HG03565 (cell line): ENCODE results near the gene PLCL1.

ENCODE experiments used
- ATAC-seq: cut with Tn5 transposase; IDR thresholded peaks from one replicate; pipeline ENCODE4 v1.9.1; 2021; ENCODE audit warnings: mild to moderate bottlenecking, moderate library complexity; ENCODE audit not compliant: unreplicated experiment

PLCL1 gene

DNA sequence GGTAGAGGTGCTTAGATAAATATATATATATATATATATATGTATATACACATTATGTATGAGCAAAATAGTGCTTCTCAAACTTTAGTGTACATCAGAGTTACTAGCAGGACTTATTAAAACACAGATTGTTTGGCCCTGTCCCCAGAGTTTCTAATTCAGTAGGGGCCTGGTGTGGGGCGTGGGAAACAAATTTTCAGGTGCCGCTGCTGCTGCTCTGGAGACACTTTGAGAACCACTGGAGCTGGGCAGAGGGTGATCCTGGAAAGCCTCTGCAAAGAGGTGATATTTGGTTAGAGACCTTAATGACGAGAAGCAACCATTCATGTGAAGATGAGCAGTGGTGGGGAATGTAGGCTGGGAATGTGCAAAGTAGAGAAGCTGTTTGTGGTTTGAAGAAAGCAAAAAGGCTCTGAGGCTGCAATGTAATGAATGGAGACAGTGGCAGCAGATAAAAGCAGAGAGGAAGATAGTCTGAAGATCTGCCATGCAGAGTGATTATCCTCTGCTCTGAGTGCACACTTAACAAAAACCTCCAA, 142.9 kb downstream of the PLCL1 start:
- ATAC-seq: no peak

DNA sequence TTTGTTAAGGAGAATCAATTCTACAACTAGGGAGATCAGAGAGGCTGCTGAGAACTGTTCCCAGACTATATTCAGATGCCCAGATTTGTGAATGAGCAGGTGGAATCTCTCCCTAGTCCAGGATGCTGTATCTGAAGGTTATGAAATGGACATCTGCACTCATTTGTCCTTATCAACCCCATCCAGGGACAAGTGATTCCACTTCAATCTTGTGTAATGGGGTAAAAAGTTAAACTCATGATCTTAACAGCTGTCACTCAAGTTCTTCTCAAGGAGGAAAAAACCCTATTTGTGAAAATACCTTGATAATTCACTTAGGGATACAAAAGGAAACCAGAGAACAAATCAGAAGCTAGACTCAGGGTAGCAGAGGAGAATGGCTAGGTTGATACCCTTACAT, 144.8 kb downstream of the PLCL1 start:
- no peak for ATAC-seq

DNA sequence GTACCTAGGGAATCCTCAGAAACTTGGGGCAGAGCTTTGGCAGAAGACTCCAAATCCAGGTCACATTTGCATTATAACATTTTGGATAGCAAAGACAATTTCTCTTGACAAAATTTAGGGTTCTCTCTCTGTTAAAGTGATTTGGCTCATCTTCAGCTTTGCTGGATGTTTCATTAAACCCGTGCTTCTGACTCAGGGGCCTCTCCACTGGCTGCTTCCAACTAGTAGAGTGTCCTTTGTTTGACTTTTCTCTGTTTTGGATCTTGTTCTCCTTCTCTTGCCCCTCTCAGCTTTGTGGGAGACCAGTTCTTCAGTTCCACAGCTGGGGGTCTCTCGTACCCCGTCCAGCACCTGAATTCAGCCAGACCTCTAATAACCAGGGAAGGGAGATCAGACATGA, 145.6 kb downstream of the PLCL1 start:
- no peak for ATAC-seq

DNA sequence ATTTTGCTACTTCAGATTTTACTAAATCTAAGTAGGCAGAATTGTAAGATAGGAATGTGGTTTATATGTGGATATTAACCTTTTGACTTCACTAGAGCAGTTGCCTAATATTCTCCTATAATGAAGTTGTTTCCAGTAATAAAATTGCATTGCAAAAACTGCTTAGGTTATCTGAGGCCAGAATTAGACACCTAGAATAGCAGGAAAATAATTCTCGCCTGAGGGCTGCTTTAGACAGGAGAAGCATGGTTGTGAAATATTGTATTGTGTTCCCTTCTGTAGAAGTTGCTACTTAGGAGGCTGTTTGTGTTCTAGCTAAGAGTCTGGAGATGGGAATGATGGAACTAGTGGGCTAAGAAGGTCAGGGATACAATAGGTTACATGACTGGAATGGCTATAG, 146.3 kb downstream of the PLCL1 start:
- ATAC-seq: no peak

DNA sequence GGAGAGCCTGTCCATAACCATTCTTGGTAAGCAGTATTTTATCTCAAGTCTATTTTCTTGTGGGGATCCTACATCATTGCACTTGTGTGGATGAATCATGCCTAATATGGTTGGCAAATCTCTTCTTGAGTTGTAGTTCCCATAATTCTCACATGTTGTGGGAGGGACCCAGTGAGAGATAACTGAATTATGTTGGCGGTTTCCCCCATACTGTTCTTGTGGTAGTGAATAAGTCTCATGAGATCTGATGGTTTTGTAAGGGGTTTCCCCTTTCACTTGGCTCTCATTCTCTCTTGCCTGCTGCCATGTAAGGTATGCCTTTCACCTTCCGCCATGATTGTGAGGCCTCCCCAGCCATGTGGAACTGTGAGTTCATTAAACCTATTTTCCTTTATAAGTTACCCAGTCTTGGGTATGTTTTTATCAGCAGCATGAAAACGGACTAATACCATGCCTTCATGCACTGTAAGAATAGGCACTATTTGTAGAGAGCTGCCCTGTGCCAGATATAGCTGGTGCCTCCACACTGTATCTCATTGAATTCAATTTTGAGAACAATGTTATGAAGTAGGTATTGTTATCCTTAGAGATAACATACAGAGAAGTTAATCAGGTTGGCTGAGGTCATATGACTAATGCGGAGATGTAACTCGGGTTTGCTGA, 148.3 kb downstream of the PLCL1 start:
- ATAC-seq: no peak

DNA sequence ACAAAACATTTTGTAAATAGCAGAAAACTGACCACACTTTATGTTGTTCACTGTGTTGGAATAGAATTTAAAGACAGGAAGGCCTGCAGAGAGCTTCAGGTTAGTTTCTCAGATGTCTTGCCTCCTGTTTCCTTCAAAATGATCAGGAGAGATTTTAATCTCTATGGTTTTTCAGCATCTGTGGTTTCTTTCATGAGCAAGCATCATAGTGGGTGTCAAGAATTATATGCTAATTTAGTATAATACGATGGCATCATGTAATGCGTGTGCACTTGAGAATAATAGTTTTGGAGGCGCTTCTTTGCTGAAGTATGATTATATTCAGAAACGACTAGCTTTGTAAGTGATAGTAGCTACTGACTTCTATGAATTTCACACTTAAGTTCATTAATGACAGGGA, 149.9 kb downstream of the PLCL1 start:
- no peak for ATAC-seq

DNA sequence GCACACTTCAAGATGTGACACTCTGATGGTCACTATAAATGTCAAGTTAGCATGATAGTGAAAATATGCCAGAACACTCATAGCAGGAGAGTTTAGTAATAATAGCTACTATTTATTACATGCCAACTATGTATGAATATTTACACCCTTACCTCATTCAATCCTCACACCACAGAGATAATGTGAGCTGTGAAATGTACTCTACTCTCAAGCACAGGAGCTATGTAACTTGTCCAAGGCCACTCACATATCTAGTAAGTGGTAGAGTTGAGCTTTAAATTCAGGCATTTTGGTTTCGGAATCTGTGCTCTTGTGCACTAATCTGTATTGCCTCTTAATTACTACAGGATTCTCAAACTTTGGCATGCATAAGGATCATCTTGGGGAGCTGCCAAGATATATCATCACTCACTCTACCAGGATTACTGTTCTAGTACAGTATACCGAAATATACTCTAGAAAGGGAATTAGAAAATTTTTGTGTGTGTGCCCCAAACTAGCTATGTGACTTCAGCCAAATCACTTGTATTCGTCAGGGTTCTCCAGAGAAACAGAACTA, 154.3 kb downstream of the PLCL1 start:
- no peak for ATAC-seq

DNA sequence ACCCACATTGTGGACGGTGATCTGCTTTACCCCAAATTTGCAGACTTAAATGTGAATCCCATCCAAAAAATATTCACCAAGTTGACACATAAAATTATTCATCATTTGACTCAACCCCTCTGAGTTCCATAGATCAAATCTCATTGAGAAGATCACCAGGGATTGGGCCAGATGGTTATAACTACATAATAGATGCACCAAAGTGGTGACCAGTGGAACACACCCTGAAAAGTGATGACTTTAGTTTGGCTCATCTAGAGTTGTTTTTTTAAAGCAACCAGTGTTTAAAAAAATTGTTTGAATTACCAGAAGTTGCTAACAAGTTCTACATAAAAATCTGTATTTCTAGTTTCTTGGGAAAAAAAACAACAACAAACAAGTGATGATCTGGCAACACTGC, 155.0 kb downstream of the PLCL1 start:
- ATAC-seq: no peak

DNA sequence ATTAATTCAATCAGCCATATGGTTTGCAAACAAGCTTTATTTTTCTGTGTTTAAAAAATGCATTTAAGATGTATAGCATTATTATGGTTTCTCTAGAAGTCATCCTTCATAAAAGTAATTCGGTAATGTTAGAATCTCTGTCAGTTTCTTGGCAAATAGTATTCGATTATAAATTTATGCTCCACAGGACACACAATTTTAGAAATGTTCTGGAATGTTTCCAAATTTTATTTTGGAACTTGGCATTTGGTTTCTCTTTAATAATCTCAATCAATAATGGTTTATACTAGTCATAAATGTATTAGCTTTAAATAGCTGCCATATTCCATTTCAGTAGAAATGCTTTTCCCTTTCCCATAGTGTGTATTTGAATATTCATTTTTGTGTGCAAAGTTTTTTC, 156.4 kb downstream of the PLCL1 start:
- ATAC-seq: no peak

DNA sequence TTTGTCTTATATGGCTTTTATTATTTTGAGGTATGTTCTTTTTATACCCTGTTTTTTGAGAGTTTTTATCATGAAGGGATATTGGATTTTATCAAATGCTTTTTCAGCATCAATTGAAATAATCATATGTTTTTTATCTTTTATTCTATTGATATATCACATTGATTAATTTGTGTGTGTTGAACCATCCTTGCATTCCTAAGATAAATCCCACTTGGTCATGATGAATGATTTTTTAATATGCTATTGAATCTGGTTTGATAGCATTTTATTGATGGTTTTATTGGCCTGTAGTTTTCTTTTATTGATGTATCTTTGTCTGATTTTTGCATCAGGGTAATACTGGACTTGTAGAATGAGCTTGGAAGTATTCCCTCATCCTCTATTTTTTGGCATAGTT, 160.3 kb downstream of the PLCL1 start:
- no peak for ATAC-seq

DNA sequence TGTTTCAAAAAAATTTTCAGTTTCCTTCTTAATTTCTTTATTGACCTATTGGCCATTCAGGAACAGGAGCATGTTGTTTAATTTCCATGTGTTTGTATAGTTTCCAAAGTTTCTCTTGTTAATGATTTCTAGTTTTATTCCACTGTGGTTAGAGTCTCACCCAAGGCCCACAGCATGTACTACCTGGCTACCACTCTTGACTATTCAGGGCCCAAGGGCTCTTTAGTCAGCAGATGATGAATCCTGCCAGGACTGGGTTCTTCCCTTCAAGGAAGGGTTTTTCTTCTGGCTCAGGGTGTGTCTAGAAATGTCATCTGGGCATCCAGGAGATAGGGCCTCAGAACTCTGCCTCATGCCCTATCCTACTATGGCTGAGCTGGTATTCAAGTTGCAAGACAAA, 161.4 kb downstream of the PLCL1 start:
- no peak for ATAC-seq

DNA sequence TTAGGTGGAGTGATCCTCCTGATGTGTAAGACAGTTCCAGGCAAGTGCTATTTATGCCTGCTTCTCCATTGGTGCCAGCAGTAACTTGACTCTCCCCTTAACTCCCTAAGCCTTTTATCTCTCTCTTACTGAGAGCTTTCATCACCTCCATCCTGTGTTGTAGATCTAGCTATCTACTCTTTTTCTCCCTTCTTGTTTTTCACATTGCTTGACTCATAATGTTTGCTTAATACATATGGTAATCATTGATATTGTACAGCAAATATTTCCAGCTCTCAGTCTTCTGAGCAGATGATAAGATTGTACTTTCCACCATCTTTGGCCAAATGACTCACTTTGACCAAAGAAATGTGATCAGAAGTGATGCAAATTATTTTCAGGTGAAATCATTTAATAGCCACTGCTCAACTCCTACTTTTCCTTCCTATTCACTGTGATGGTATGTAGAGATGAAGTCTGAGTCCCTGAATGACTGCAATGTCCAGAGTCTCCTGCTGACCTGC, 165.0 kb downstream of the PLCL1 start:
- no peak for ATAC-seq

DNA sequence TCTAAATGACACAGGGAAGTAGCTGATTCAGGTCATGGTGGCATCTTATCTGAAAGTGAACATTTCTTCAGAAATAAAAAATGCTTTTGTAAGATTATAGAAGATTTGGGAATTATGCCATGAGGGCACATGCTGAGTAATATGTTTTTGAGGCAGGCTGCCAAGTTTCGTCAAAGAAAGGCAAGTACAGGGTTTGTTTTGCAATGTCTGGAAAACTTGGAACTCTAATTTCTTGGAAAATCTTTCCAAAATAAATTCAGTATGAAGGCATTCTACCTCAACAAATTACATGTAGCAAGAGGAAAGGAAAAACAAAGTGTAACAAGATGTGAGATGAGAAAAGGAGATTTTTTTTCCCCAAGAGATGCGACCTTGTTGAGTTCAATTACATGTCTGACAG, 167.7 kb downstream of the PLCL1 start:
- ATAC-seq: no peak

DNA sequence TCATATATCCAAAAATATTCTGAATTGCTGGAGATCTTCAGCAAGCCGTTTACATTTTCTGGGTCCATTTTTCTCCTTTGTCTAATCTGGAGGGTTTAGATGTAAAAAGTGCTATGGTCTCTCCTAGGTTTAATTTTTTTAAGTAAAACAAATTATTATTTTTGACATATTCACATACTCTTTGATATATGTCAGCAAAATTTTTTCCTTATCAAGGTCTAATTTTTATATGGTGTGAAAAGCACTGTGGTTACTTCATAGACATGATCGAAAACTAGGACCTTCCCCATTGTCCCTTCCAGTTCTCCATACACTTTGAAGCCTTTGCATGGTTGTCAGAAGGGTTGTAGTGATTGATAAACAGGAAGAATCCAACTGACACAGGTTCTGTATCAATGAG, 168.2 kb downstream of the PLCL1 start:
- ATAC-seq: no peak

DNA sequence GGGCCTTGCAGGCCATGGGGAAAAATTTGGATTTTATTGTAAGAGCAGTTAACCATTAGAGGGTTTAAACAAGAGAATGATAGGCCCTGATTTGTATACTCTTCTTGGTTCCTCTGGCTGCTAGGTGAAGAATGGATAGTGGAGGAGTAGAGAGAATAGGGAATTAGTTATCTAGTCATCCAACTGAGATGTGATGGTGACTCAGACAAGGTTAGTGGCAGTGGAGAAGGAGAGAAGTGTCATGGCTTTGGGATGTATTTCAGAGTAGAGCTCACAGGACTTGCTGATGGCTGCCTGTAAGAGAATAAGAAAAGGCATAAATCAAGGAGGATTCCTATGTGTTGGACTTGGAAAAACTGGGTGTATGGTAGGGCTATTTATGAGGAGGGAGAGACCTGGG, 169.4 kb downstream of the PLCL1 start:
- ATAC-seq: no peak

DNA sequence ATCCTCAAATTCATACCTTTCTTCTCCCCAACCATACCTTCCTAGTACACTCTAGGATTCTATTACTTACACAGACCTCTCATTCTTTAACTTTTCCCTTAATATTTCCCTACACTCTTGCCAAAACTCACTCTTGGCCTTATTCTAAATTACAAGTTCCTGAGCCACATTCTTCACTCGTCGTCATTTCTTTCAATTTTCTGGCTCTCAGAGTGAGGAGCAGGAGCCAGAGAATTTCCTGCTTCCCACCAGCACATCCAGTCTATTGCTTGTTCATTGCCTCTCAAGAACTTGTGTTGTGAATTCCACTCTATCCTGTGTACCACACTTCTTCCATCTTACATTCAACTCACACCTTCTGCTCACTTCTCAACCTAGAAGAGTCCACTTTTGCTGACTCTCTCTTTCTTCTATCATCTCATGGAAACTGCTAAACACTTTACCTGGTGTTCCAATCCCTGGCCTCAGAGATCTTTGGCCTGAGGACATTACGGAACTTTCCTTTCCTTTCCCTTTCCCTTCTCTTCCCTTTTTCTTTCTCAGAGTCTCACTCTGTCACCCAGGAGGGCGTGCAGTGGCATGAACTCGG, 171.6 kb downstream of the PLCL1 start:
- ATAC-seq: no peak

DNA sequence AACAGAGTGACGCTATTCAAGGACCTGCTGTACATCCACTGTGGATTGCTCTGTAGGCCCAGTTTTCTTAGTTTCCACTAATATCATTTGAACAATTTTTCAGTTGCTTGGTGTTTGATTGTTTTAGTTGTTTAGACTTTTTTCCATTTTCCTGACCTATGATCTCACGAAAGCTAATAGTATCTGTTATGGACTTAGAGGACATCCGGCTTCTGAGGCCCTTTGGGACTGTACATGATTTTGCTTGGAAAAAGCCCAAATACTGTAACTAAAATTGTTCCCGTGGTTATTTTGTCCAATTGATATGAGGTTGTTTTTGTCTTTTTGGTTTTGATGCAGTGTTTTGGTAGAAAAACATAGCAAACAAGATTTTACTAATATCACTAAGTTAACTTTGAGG, 174.6 kb downstream of the PLCL1 start:
- ATAC-seq: no peak

DNA sequence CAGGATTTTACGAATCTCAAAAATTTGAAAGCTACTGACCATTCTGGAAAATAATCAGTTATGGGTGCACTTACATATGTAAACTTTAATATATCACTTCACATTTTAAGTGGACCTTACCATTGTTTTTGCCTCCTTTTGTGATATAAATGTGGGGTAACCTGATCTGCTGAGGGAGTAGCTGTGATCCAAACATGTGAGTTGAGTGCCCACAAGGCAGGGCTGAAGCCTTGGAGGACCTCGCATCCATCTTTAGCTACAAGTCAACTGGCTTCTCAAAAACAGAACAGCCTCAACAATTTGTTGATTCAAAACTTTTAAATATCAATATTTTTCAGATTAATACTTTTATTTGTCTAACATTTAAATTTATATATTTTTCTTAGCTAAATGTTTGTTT, 178.2 kb downstream of the PLCL1 start:
- ATAC-seq: no peak

DNA sequence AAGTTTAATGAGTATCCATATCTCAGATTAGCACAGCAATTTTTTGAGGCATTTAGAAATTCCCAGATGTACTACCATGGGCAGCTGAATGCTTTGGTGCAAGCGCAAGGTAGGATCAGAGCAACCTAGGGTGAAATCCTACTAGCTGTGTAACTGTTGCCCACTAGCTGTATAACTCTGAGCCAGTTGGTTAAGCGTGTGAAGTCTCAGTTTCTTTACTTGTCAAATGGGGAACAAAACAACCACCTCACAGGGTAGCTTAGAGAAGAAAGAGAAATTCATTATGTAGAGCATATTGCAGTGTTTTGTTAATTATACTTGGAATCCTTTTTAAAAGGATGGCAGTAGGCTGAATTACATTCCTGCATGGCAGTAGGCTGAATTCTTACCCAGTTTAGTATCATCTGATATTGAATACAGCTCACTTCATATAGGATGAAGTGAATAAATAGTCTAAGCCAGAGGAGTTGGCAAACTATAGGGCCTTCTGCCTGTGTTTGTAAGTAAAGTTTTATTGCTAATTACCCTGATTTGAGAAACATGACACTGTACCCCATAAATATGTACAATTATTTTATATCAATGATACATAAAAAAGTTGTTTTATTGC, 180.7 kb downstream of the PLCL1 start:
- ATAC-seq: no peak

DNA sequence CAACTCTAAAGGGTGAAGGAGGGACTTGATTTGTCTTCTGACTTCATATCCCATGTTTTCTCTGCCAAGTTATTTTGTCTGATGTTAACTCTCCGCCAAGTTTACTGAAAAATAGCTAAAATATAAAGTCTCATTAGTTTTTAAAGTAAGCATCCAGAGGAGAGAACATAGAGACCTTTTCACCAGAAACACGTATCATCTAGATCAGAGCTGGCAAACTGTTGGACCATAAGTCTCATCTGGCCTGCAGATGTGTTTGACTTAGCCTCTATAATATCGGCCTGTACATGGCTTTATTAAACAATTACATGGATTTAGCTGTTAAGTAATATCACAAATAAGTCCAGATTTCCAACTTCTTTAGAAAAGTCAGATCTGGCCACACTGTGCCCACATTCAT, 182.6 kb downstream of the PLCL1 start:
- ATAC-seq: no peak

DNA sequence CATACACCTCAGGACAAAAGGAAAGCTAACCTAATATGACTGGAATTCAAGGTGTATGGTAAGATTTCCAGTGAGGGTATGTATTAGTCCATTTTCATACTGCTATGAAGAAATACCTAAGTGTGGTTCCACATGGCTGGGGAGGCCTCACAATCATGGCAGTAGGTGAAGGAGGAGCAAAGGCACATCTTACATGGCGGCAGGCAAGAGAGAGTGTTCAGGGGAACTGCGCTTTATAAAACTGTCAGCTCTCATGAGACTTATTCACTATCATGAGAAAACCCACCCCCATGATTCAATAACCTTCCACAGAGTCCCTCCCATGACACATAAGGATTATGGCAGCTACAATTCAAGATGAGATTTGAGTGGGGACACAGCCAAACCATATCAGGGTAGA, 186.0 kb downstream of the PLCL1 start:
- ATAC-seq: no peak
